ENCODE data around the gene PRELID3B.

DNA sequence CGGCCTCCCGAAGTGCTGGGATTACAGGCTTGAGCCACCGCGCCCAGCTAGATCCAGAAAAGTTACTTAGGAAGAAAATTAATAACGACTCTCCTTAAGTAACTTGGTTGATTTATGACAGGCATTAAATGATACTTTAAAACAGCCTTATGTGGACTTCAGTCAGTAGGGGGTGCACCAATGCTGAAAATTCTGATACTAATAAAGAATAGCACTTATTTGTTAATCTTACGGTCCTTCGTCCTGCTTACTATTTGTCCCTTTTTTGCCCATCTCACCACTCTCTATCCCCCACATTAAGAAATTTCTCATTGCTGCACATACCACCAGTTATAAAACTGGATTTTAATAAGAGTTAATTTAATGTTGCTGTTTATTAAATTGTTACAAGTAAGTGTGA is 12.7 kb upstream of the PRELID3B start:
- TF ChIP-seq CTCF (conservative IDR thresholded peaks at IDR 0.05) (peak; percentile 62), ZFX (IDR thresholded peaks at IDR 0.05) (no peak)

Data from C4-2B (cell line).